Keratinocyte (primary cell): ENCODE data around the gene BNIP3. TPM values are rescaled to one million over a fixed set of nuclear protein-coding genes. Genes with fewer than 3 reads are reported as not detected.

Experiments
- DNase-seq: peaks from one replicate; pipeline ENCODE4 v3.0.0-alpha.2; 2011; ENCODE audit warnings: low read depth, missing footprints, low spot score
- FAIRE-seq: peaks from 2 replicates; lab custom pipeline; 2011; peaks lifted over from hg19 to GRCh38; lab: Jason Lieb, UNC
- H2AFZ ChIP-seq: 2 replicates; pipeline ENCODE4 v1.6.0; 2012; ENCODE audit warnings: low read length, control low read depth, inconsistent platforms; ENCODE audit not compliant: control insufficient read depth
- H3K27ac ChIP-seq: 2 replicates; pipeline ENCODE4 v1.5.1; 2011; ENCODE audit warnings: low read length; ENCODE audit not compliant: control insufficient read depth, insufficient read depth
- H3K27me3 ChIP-seq: 3 replicates; pipeline ENCODE4 v1.6.0; 2011; ENCODE audit warnings: low read length; ENCODE audit not compliant: control insufficient read depth, insufficient read depth; ENCODE audit errors: extremely low read depth
- H3K36me3 ChIP-seq, 2 experiments: 2 replicates in 1 of 2; 3 replicates in 1 of 2; pipeline ENCODE4 v1.5.1; 2011; ENCODE audit warnings: low read length in 2 of 2, mild to moderate bottlenecking in 1 of 2; ENCODE audit not compliant: control insufficient read depth in 2 of 2, insufficient read depth in 2 of 2; ENCODE audit errors: extremely low read depth in 1 of 2
- H3K4me1 ChIP-seq: 3 replicates; pipeline ENCODE4 v1.5.1; 2011; ENCODE audit warnings: low read length; ENCODE audit not compliant: control insufficient read depth, insufficient read depth; ENCODE audit errors: extremely low read depth
- H3K4me2 ChIP-seq: 3 replicates; pipeline ENCODE4 v1.6.0; 2011; ENCODE audit warnings: low read depth, low read length; ENCODE audit not compliant: control insufficient read depth, insufficient read depth; ENCODE audit errors: extremely low read depth
- H3K4me3 ChIP-seq, 3 experiments: fragments of 200-600 bp in 1 of 3; sonication (generic) in 1 of 3; 2 replicates in 2 of 3; 3 replicates in 1 of 3; pipeline ENCODE4 v1.5.1; 2011 to 2016; ENCODE audit warnings: low read length in 3 of 3, mild to moderate bottlenecking in 3 of 3, control low read depth in 2 of 3, inconsistent platforms in 1 of 3, low read depth in 1 of 3, mixed read lengths in 1 of 3, mixed run types in 1 of 3, moderate library complexity in 1 of 3; ENCODE audit not compliant: control insufficient read depth in 2 of 3, insufficient read depth in 2 of 3; ENCODE audit errors: extremely low read depth in 1 of 3
- H3K79me2 ChIP-seq: 2 replicates; pipeline ENCODE4 v1.6.0; 2012; ENCODE audit warnings: low read length; ENCODE audit not compliant: control insufficient read depth, insufficient read depth
- H3K9ac ChIP-seq: 3 replicates; pipeline ENCODE4 v1.6.0; 2011; ENCODE audit warnings: low read length; ENCODE audit not compliant: control insufficient read depth, insufficient read depth; ENCODE audit errors: extremely low read depth
- H3K9me1 ChIP-seq: 3 replicates; pipeline ENCODE4 v1.6.0; 2011; ENCODE audit warnings: low read length; ENCODE audit not compliant: control insufficient read depth, insufficient read depth; ENCODE audit errors: extremely low read depth
- H3K9me3 ChIP-seq: 2 replicates; pipeline ENCODE4 v1.5.1; 2012; ENCODE audit warnings: low read depth, low read length; ENCODE audit not compliant: control insufficient read depth
- H4K20me1 ChIP-seq: 3 replicates; pipeline ENCODE4 v1.6.0; 2011; ENCODE audit warnings: low read length; ENCODE audit not compliant: control insufficient read depth, insufficient read depth; ENCODE audit errors: extremely low read depth
- EZH2 ChIP-seq: IDR thresholded peaks from one replicate; pipeline ENCODE4 v1.6.1; 2012; ENCODE audit warnings: inconsistent platforms, mild to moderate bottlenecking, low read length, moderate library complexity
- dilution Hi-C: fragments of 300-500 bp; cut with MboI; formaldehyde crosslinking; loops from one replicate; pipeline ENCODE4 v1.7.0; 2020; ENCODE audit warnings: low sequenced_read_pairs; ENCODE audit not compliant: extremely low pct_ligation_motif_present
- polyA plus RNA-seq, 5 experiments: library from polyadenylated mRNA; depleted of rRNA in 3 of 5; stranded (reverse) in 3 of 5; stranded (forward) in 1 of 5; unstranded in 1 of 5; fragments of >200 nt; gene quantifications; 1 replicate in 1 of 5; 2 replicates in 3 of 5; 3 replicates in 1 of 5; pipeline versions ENCODE4 v1.2.1 to v1.2.3, GENCODE V29; 2011 to 2012; ENCODE audit warnings: missing spikeins in 2 of 5, low read depth in 1 of 5, low replicate concordance in 1 of 5
- TF ChIP-seq, protein P1 (sequence below), 3 experiments: IDR thresholded peaks in 1 of 3; conservative IDR thresholded peaks in 1 of 3; optimal IDR thresholded peaks in 1 of 3; 2 replicates in 2 of 3; 3 replicates in 1 of 3; pipeline versions ENCODE3 to v1.5.1; 2011; ENCODE audit warnings: low read length in 3 of 3, mild to moderate bottlenecking in 3 of 3, moderate library complexity in 2 of 3, control low read depth in 1 of 3, inconsistent platforms in 1 of 3; ENCODE audit not compliant: insufficient read depth in 2 of 3; ENCODE audit errors: extremely low read depth in 1 of 3

BNIP3 gene
- polyA plus RNA-seq, 1 donor (not counting 4 experiments of a cell fraction or from before 2014, with no cell fraction given) = 77.9 TPM

- Histone ChIP-seq H3K27me3 (no peaks in the 10 kb centered on the region), H3K4me1 (no peaks in the 10 kb centered on the region), H3K79me2 (peaks cover 52% of the 10 kb centered on the region), H4K20me1 (peaks cover 13% of the 10 kb centered on the region), H3K4me2 (no peak overlapping the region), H2AFZ (no peak overlapping the region), H3K36me3 (peaks cover 22 to 35% of the 10 kb centered on the region in 2 experiments), H3K27ac (no peak overlapping the region), H3K9me1 (peaks cover 3% of the 10 kb centered on the region), H3K9me3 (no peaks in the 10 kb centered on the region), H3K9ac (no peak overlapping the region), H3K4me3 (no peak overlapping the region)
- DNase-seq (no peak), FAIRE-seq (no peak)
- dilution Hi-C loops = no loop called here
- TF ChIP-seq EZH2 = no peak
- TF ChIP-seq, protein P1, sequence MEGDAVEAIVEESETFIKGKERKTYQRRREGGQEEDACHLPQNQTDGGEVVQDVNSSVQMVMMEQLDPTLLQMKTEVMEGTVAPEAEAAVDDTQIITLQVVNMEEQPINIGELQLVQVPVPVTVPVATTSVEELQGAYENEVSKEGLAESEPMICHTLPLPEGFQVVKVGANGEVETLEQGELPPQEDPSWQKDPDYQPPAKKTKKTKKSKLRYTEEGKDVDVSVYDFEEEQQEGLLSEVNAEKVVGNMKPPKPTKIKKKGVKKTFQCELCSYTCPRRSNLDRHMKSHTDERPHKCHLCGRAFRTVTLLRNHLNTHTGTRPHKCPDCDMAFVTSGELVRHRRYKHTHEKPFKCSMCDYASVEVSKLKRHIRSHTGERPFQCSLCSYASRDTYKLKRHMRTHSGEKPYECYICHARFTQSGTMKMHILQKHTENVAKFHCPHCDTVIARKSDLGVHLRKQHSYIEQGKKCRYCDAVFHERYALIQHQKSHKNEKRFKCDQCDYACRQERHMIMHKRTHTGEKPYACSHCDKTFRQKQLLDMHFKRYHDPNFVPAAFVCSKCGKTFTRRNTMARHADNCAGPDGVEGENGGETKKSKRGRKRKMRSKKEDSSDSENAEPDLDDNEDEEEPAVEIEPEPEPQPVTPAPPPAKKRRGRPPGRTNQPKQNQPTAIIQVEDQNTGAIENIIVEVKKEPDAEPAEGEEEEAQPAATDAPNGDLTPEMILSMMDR (optimal IDR thresholded peaks at IDR 0.05 in 1 of 3, IDR thresholded peaks at IDR 0.05 in 1 of 3, conservative IDR thresholded peaks at IDR 0.05 in 1 of 3; ENCODE audit: extremely low read depth in 1 of 3, insufficient read depth in 2 of 3, low read length in 3 of 3) = no peak
These were observed 7.5 kb downstream of the BNIP3 start for GRCh38 chr10:131974034-131974817.

- DNase-seq (no peak), FAIRE-seq (no peak)
- Histone ChIP-seq H2AFZ (no peak overlapping the region), H4K20me1 (peaks cover 7% of the 10 kb centered on the region), H3K79me2 (peaks cover 45% of the 10 kb centered on the region), H3K36me3 (peaks cover 27 to 41% of the 10 kb centered on the region in 2 experiments), H3K9me1 (peaks cover 3% of the 10 kb centered on the region), H3K9me3 (no peaks in the 10 kb centered on the region), H3K27ac (no peak overlapping the region), H3K4me2 (no peak overlapping the region), H3K4me1 (no peaks in the 10 kb centered on the region), H3K4me3 (no peak overlapping the region), H3K9ac (no peak overlapping the region), H3K27me3 (no peaks in the 10 kb centered on the region)
- dilution Hi-C loops = no loop called here
- TF ChIP-seq, protein P1 (optimal IDR thresholded peaks at IDR 0.05 in 1 of 3, IDR thresholded peaks at IDR 0.05 in 1 of 3, conservative IDR thresholded peaks at IDR 0.05 in 1 of 3; ENCODE audit: extremely low read depth in 1 of 3, insufficient read depth in 2 of 3, low read length in 3 of 3) = no peak
- TF ChIP-seq EZH2 = no peak
These were observed 8.4 kb downstream of the BNIP3 start for GRCh38 chr10:131973160-131973951.
